Activated effector memory CD4-positive, alpha-beta T cell treated with Interleukin-2 at 50 U/mL for 16 hours (primary cell): ENCODE measurements around the gene FLVCR2.
"Not testable (repeated sequence)": the region's sequence is repeated elsewhere in the genome, so short reads cannot be mapped to it uniquely, and the experiment has no call there.

Experiments used
- DNase-seq: peaks from one replicate; pipeline ENCODE4 v3.0.0-alpha.2; 2020

Gene FLVCR2

DNA sequence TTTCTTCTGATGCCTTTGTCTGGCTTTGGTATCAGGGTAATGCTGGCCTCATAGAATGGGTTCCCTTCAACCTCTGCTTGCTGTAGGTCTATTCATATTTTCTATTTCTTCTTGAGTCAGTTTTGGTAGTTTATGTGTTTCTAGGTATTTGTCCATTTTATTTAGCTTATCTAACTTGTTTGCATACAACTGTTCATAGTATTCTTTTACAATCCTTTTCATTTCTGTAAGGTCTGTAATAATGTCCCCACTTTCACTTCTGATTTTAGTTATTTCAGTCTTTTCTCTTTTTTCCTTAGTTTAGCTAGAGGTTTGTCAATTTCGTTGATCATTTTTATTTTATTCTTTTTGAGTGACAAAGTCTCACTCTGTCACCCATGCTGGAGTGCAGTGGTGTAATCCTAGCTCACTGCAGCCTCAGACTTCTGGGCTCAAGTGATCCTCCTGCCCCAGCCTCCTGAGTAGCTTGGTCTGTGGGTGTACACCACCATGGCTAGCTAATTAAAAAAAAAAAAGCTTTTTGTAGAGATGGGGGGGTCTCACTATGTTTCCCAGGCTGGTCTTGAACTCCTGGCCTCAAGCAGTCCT is 94.3 kb downstream of the FLVCR2 start:
- no peak for DNase-seq

DNA sequence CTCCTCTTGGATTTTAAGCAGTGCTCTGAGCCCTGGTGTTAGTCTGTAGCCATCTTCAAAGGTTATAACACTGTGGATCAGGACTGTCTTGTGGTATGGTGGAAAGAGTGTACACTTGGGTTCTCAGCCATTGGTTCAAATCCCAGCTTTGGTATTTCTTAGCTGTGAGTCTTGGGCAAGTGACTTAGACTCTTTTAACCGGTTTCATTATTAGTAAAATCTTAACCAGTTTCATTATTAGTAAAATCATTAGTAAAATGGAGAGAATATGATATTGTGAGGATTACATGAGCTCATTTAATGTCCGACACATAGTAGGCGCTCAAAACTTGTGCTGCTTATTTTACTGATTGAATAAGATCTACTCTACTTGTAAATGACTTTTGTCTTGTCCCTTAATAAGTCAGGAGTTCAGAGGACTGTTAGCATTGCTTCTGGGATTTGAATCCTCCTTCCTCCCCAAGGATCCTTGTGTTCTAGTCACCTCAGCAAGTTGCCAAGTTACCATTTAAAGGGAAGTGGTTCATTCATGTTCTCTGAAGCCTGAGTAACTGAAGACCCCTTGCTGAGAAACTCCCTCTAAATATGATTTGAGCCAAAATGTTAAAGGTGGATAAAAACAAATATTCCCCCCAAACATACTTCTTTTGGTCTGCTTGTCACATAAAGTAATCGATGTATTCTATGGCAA is 95.1 kb downstream of the FLVCR2 start:
- DNase-seq, result no peak

DNA sequence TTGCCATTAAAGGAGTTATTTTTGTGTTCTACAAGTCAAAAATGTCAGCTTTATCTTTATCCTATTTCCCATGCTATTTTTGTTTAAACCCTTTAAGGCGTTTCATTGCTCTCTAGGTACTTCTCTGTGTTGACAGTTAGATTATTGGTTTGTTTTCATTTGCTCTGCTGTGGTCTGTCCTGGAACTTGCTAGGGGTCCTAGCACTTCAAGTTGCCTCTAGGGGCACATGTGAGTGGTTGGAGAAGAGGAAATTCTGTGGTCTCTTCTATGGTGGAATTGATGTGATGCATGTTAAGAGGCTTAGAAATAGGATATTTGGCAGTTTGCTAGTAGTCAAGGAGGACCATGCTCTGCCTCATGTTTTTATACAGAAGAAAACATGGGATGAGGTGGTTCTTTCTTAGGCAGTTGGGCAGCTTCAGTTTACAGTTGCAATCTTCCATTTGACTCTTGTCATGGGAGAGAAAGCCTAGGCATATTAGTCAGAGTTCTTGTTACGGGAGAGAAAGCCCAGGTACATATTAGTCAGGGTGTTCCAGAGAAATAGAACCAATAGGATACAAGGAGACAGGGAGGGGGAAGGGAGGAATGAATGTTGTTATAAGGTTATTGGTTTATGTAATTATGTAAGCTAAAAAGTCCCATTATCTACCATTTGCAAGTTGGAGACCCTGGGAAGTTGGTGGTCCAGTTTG is 97.0 kb downstream of the FLVCR2 start:
- DNase-seq, result no peak

DNA sequence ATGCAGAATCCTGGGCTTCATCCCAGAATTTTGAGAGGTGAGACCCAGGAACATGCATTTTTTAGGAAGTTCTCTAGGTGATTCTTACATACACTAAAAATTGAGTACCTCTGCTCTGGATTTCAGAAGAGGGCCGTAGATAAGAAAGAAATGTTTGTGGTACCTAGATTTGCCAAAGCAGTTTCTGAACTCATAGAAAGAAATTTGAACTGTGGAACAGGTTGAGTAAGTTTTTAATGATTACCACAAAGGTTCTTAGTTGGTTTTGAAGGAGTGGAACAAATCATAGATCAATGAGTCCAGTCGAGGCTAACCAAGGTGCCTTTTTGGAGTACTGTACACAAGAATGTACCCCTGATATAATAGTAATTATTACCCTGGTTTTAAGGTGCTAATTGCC is 107.5 kb downstream of the FLVCR2 start:
- DNase-seq, result no peak

DNA sequence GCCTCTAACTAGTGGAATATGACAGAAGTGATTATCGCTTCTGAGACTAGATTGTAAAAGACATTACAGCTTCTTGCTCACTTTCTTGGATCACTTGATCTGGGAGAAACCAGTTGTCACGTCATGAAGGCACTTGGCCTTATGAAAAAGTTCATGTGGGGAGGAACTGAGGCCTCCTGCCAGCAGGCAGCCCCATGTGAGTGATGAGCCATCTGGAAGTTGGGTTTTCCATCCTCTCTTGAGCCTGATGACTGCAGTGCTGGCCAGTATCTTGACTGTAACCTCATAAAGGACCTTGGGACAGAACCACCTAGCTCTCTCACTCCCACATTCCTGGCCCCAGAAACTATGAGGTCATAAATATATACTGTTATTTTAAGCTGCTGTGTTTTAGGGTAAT is 110.6 kb downstream of the FLVCR2 start:
- DNase-seq, result no peak

DNA sequence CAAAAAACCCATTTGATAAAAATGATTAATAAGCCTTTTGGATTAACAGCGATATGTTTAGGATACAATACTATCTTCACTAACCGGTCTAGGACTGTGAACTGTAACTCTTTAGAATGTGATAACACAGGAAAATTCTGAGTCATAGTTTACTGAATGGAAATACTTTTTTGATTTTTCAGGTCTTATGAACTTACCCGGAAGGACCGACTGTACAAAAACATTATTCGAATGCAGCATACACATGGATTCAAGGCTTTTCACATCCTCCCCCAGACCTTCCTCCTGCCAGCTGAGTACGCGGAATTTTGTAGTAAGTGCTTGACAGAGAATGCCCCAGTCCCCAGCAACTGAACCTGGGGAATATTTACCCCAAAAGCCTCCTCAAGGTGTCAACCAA is 111.6 kb downstream of the FLVCR2 start:
- no peak for DNase-seq

DNA sequence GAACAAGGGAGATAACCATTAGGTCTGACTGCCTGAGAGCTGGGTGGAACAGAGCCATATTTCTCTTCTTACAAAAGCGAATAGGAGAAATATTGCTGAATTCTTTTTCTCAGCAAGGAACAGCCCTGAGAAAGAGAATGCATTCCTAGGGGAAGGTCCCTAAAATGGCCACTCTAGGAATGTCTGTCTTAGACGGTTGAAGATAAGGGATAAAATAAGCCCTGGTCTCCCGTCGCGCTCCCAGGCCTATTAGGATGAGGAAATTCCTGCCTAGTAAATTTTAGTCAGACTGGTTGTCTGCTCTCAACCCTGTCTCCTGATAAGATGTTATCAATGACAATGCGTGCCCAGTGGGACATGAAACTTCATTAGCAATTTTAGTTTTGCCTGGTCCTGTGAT is 116.6 kb downstream of the FLVCR2 start:
- DNase-seq, result not testable (repeated sequence)

DNA sequence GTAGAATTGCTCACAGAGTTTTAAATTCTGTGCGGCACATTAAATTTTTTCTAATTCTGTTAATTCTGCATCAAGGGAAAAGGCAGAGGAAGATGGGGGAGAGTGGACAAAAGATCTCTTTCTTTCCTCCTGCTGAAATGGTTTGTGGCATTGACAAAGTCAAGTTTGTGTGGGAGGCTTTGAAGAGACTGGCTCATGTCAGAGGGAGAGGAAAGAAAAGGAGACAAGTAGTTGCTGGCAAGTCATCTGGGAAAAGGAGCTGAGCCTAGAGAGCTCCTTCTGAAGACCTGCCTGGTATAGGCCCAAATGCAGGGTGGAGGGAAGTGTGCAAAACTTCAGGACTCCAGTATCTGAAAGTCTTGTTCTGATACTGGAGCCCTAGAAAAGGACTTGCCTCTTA is 119.0 kb downstream of the FLVCR2 start:
- no peak for DNase-seq
